NB4 (cell line): ENCODE data around the gene BRSK2.

Experiments used
- MYC ChIP-seq: IDR thresholded peaks from 2 replicates; pipeline ENCODE4 v1.6.1; 2011; ENCODE audit warnings: low read depth, low read length
- POLR2A ChIP-seq: IDR thresholded peaks from 2 replicates; pipeline ENCODE4 v1.6.1; 2011; ENCODE audit warnings: mild to moderate bottlenecking; ENCODE audit not compliant: insufficient read length; ENCODE audit errors: extremely low read depth
- TF ChIP-seq, protein P1 (sequence below): IDR thresholded peaks from one replicate; pipeline ENCODE4 v1.5.1; 2012; ENCODE audit warnings: low read depth, low read length
- TF ChIP-seq, protein P2 (sequence below): IDR thresholded peaks from 2 replicates; pipeline ENCODE4 v1.6.1; 2011; ENCODE audit warnings: low read depth, low read length

DNA sequence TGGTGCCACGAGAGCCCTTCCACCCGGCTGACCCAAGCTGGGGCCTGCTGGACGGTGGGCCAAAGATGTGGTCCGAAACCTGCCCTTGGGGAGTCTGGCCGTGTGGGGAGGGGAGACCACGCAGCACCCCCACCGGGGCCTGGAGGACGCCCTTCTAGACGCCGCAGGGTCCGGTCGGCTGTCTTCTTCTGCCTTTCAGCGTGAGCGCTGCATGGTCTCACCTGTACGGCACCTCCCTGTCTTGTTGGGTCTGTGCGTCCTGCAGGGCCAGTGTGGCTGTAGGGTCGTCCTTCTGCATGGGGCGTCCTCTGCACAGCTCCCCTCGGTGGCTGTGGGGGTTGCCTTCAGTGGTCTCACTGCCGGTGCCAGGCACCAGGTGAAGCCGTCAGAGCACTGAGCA, 2.8 kb downstream of the BRSK2 start:
- TF ChIP-seq, protein P1, sequence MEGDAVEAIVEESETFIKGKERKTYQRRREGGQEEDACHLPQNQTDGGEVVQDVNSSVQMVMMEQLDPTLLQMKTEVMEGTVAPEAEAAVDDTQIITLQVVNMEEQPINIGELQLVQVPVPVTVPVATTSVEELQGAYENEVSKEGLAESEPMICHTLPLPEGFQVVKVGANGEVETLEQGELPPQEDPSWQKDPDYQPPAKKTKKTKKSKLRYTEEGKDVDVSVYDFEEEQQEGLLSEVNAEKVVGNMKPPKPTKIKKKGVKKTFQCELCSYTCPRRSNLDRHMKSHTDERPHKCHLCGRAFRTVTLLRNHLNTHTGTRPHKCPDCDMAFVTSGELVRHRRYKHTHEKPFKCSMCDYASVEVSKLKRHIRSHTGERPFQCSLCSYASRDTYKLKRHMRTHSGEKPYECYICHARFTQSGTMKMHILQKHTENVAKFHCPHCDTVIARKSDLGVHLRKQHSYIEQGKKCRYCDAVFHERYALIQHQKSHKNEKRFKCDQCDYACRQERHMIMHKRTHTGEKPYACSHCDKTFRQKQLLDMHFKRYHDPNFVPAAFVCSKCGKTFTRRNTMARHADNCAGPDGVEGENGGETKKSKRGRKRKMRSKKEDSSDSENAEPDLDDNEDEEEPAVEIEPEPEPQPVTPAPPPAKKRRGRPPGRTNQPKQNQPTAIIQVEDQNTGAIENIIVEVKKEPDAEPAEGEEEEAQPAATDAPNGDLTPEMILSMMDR = no peak
- TF ChIP-seq POLR2A (no peak), MYC (no peak)
- TF ChIP-seq, protein P2, sequence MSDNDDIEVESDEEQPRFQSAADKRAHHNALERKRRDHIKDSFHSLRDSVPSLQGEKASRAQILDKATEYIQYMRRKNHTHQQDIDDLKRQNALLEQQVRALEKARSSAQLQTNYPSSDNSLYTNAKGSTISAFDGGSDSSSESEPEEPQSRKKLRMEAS = no peak
